Measurements from ENCODE around the gene CAPN3.
"Not testable (repeated sequence)": the region's sequence is repeated elsewhere in the genome, so short reads cannot be mapped to it uniquely, and the experiment has no call there.

CAPN3 gene

GRCh38 chr15:42336650-42337049 lies 22.7 kb upstream of the CAPN3 start:
- not testable (repeated sequence) for H3K79me1 ChIP-seq (ENCODE audit: low read length); H3K56ac ChIP-seq (ENCODE audit: low read length); H2BK5ac ChIP-seq (ENCODE audit: low read length); H3K18ac ChIP-seq (ENCODE audit: low read length); H2AK5ac ChIP-seq (ENCODE audit: low read length); H3K27ac ChIP-seq (ENCODE audit: low read depth, low read length); H2BK120ac ChIP-seq (ENCODE audit: low read depth, low read length); DNase-seq; H3K4ac ChIP-seq (ENCODE audit: low read depth, low read length); H3K4me3 ChIP-seq (ENCODE audit: low read length); H3K36me3 ChIP-seq (ENCODE audit: control insufficient read depth, insufficient read depth, low read length); H3K9ac ChIP-seq (ENCODE audit: low read length); H4K8ac ChIP-seq (ENCODE audit: low read depth, low read length); H3K23ac ChIP-seq (ENCODE audit: low read length); H4K5ac ChIP-seq (ENCODE audit: low read length); H2BK15ac ChIP-seq (replicated peaks; ENCODE audit: low read depth); H3K4me2 ChIP-seq (ENCODE audit: low read length); H3K4me1 ChIP-seq (ENCODE audit: control insufficient read depth, low read depth, low read length); H3K79me2 ChIP-seq (ENCODE audit: control insufficient read depth, insufficient read depth, low read length); H3K27me3 ChIP-seq (ENCODE audit: insufficient read depth, low read length, poor library complexity)
- no CpG with 5 or more reads among the region's 1 CpG for WGBS (ENCODE audit: extremely low coverage, insufficient coverage, low lambda C conversion rate)

DNA sequence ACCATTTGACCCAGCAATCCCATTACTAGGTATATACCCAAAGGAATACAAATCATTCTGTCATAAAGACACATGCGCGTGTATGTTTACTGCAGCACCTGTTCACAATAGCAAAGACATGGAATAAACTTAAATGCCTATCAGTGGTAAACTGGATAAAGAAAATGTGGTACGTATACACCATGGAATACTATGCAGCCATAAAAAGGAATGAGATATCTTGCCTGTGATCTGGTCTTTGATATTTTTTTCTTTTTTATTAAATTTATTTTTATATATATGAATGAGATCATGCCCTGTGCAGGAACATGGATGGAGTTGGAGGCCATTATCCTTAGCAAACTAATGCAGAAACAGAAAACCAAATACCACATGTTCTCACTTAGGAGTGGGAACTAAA lies 22.2 kb upstream of the CAPN3 start:
- H3K79me2 ChIP-seq (ENCODE audit: control insufficient read depth, insufficient read depth, low read length); H3K23ac ChIP-seq (ENCODE audit: low read length); H3K4me1 ChIP-seq (ENCODE audit: control insufficient read depth, low read depth, low read length); H3K4me2 ChIP-seq (ENCODE audit: low read length); H3K9ac ChIP-seq (ENCODE audit: low read length); H2AK5ac ChIP-seq (ENCODE audit: low read length); H3K4ac ChIP-seq (ENCODE audit: low read depth, low read length); H4K8ac ChIP-seq (ENCODE audit: low read depth, low read length); H3K27me3 ChIP-seq (ENCODE audit: insufficient read depth, low read length, poor library complexity); H2BK15ac ChIP-seq (replicated peaks; ENCODE audit: low read depth); DNase-seq; H2BK120ac ChIP-seq (ENCODE audit: low read depth, low read length); H4K5ac ChIP-seq (ENCODE audit: low read length); H3K4me3 ChIP-seq (ENCODE audit: low read length); H2BK5ac ChIP-seq (ENCODE audit: low read length); H3K27ac ChIP-seq (ENCODE audit: low read depth, low read length); H3K36me3 ChIP-seq (ENCODE audit: control insufficient read depth, insufficient read depth, low read length); H3K18ac ChIP-seq (ENCODE audit: low read length); H3K56ac ChIP-seq (ENCODE audit: low read length); H3K79me1 ChIP-seq (ENCODE audit: low read length): not testable (repeated sequence)
- no CpG with 5 or more reads among the region's 3 CpGs for WGBS (ENCODE audit: extremely low coverage, insufficient coverage, low lambda C conversion rate)

DNA sequence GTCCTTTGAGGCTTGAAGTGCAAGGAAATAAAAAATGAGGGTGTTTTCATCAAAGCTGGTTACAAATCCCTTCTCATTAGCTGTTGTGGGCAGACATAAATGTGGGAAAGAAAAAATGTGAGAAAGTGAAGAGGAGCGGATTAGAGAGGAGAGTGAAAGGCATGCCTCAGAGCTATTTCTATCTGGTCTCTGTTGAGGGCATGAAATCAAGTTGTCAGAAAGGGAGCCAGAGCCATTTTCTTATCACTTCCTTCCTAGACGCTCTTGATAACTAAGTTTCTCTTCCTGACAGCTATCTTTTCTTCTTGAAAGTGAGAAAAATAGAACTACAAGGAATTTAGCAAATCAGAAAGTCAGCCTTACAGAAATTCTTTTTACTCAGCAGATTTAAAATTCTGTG lies 20.8 kb upstream of the CAPN3 start:
- Histone ChIP-seq H3K4me2 (ENCODE audit: low read length) (no peak overlapping the region), H4K5ac (ENCODE audit: low read length) (no peak overlapping the region), H3K9ac (ENCODE audit: low read length) (no peak overlapping the region), H3K79me2 (ENCODE audit: control insufficient read depth, insufficient read depth, low read length) (no peaks in the 10 kb centered on the region), H2AK5ac (ENCODE audit: low read length) (no peak overlapping the region), H3K23ac (ENCODE audit: low read length) (no peak overlapping the region), H4K8ac (ENCODE audit: low read depth, low read length) (no peak overlapping the region), H3K4ac (ENCODE audit: low read depth, low read length) (no peak overlapping the region), H3K4me3 (ENCODE audit: low read length) (no peak overlapping the region), H3K56ac (ENCODE audit: low read length) (no peak overlapping the region), H2BK5ac (ENCODE audit: low read length) (no peak overlapping the region), H3K4me1 (ENCODE audit: control insufficient read depth, low read depth, low read length) (peaks cover 2% of the 10 kb centered on the region), H2BK120ac (ENCODE audit: low read depth, low read length) (no peak overlapping the region), H3K79me1 (ENCODE audit: low read length) (no peaks in the 10 kb centered on the region), H3K18ac (ENCODE audit: low read length) (no peak overlapping the region), H3K36me3 (ENCODE audit: control insufficient read depth, insufficient read depth, low read length) (no peaks in the 10 kb centered on the region), H3K27me3 (ENCODE audit: insufficient read depth, low read length, poor library complexity) (no peaks in the 10 kb centered on the region), H3K27ac (ENCODE audit: low read depth, low read length) (no peak overlapping the region), H2BK15ac (replicated peaks; ENCODE audit: low read depth) (no peak overlapping the region)
- WGBS (ENCODE audit: extremely low coverage, insufficient coverage, low lambda C conversion rate), result no CpG with 5 or more reads among the region's 2 CpGs
- DNase-seq, result peak; percentile 88

GRCh38 chr15:42343596-42344232 lies 15.6 kb upstream of the CAPN3 start:
- Histone ChIP-seq H4K8ac (ENCODE audit: low read depth, low read length) (no peak overlapping the region), H3K36me3 (ENCODE audit: control insufficient read depth, insufficient read depth, low read length) (no peaks in the 10 kb centered on the region), H3K79me1 (ENCODE audit: low read length) (no peaks in the 10 kb centered on the region), H3K4ac (ENCODE audit: low read depth, low read length) (no peak overlapping the region), H3K23ac (ENCODE audit: low read length) (no peak overlapping the region), H3K27ac (ENCODE audit: low read depth, low read length) (no peak overlapping the region), H3K9ac (ENCODE audit: low read length) (no peak overlapping the region), H2BK15ac (replicated peaks; ENCODE audit: low read depth) (no peak overlapping the region), H3K4me2 (ENCODE audit: low read length) (no peak overlapping the region), H2BK5ac (ENCODE audit: low read length) (no peak overlapping the region), H2AK5ac (ENCODE audit: low read length) (no peak overlapping the region), H3K79me2 (ENCODE audit: control insufficient read depth, insufficient read depth, low read length) (no peaks in the 10 kb centered on the region), H4K5ac (ENCODE audit: low read length) (no peak overlapping the region), H3K4me1 (ENCODE audit: control insufficient read depth, low read depth, low read length) (peaks cover 2% of the 10 kb centered on the region), H3K27me3 (ENCODE audit: insufficient read depth, low read length, poor library complexity) (no peaks in the 10 kb centered on the region), H3K56ac (ENCODE audit: low read length) (no peak overlapping the region), H2BK120ac (ENCODE audit: low read depth, low read length) (no peak overlapping the region), H3K18ac (ENCODE audit: low read length) (no peak overlapping the region), H3K4me3 (ENCODE audit: low read length) (no peak overlapping the region)
- WGBS (ENCODE audit: extremely low coverage, insufficient coverage, low lambda C conversion rate), result no CpG with 5 or more reads among the region's 6 CpGs
- DNase-seq, result no peak

DNA sequence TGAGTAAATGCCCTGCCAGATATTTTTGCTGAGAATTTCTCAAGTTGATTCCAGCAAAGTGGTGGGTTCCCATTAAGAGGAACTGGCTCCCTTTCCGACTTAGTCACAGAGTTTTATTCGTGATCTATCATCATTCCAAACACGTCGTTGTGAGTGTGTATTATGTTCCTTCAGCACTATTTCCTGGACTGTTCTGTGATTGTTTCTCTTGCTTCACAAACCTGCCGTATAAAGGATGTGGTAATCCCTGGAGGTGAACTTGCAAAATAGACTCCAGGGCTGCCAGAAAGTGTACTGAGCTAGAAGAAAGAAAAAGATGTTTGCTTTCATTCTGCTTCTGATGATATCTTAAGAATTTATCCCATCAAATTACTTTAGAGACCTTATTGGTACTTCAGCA lies 14.5 kb upstream of the CAPN3 start:
- no peak overlapping the region for H3K4me2 ChIP-seq (ENCODE audit: low read length)
- WGBS (ENCODE audit: extremely low coverage, insufficient coverage, low lambda C conversion rate), result no CpG with 5 or more reads among the region's 5 CpGs
- H3K36me3 ChIP-seq (ENCODE audit: control insufficient read depth, insufficient read depth, low read length), result no peaks in the 10 kb centered on the region
- no peak overlapping the region for H3K4me3 ChIP-seq (ENCODE audit: low read length)
- H3K23ac ChIP-seq (ENCODE audit: low read length), result no peak overlapping the region
- no peak overlapping the region for H2BK120ac ChIP-seq (ENCODE audit: low read depth, low read length)
- H2BK5ac ChIP-seq (ENCODE audit: low read length), result no peak overlapping the region
- H3K4me1 ChIP-seq (ENCODE audit: control insufficient read depth, low read depth, low read length), result no peaks in the 10 kb centered on the region
- H3K18ac ChIP-seq (ENCODE audit: low read length), result no peak overlapping the region
- DNase-seq, result no peak
- H3K9ac ChIP-seq (ENCODE audit: low read length), result no peak overlapping the region
- H4K8ac ChIP-seq (ENCODE audit: low read depth, low read length), result no peak overlapping the region
- no peaks in the 10 kb centered on the region for H3K27me3 ChIP-seq (ENCODE audit: insufficient read depth, low read length, poor library complexity)
- no peak overlapping the region for H3K4ac ChIP-seq (ENCODE audit: low read depth, low read length)
- H2BK15ac ChIP-seq (replicated peaks; ENCODE audit: low read depth), result no peak overlapping the region
- H3K27ac ChIP-seq (ENCODE audit: low read depth, low read length), result no peak overlapping the region
- H3K56ac ChIP-seq (ENCODE audit: low read length), result no peak overlapping the region
- H2AK5ac ChIP-seq (ENCODE audit: low read length), result no peak overlapping the region
- no peaks in the 10 kb centered on the region for H3K79me1 ChIP-seq (ENCODE audit: low read length)
- H3K79me2 ChIP-seq (ENCODE audit: control insufficient read depth, insufficient read depth, low read length), result no peaks in the 10 kb centered on the region
- no peak overlapping the region for H4K5ac ChIP-seq (ENCODE audit: low read length)

- H3K36me3 ChIP-seq (ENCODE audit: control insufficient read depth, insufficient read depth, low read length), result no peaks in the 10 kb centered on the region
- H3K4ac ChIP-seq (ENCODE audit: low read depth, low read length), result no peak overlapping the region
- DNase-seq, result no peak
- no peak overlapping the region for H2BK5ac ChIP-seq (ENCODE audit: low read length)
- no peaks in the 10 kb centered on the region for H3K79me1 ChIP-seq (ENCODE audit: low read length)
- H3K4me1 ChIP-seq (ENCODE audit: control insufficient read depth, low read depth, low read length), result no peaks in the 10 kb centered on the region
- no peak overlapping the region for H4K8ac ChIP-seq (ENCODE audit: low read depth, low read length)
- no peak overlapping the region for H3K27ac ChIP-seq (ENCODE audit: low read depth, low read length)
- no peaks in the 10 kb centered on the region for H3K27me3 ChIP-seq (ENCODE audit: insufficient read depth, low read length, poor library complexity)
- H3K4me2 ChIP-seq (ENCODE audit: low read length), result no peak overlapping the region
- no peak overlapping the region for H2AK5ac ChIP-seq (ENCODE audit: low read length)
- no peak overlapping the region for H3K56ac ChIP-seq (ENCODE audit: low read length)
- no peak overlapping the region for H3K4me3 ChIP-seq (ENCODE audit: low read length)
- H3K9ac ChIP-seq (ENCODE audit: low read length), result no peak overlapping the region
- H3K79me2 ChIP-seq (ENCODE audit: control insufficient read depth, insufficient read depth, low read length), result no peaks in the 10 kb centered on the region
- no peak overlapping the region for H3K18ac ChIP-seq (ENCODE audit: low read length)
- no peak overlapping the region for H4K5ac ChIP-seq (ENCODE audit: low read length)
- no peak overlapping the region for H3K23ac ChIP-seq (ENCODE audit: low read length)
- no peak overlapping the region for H2BK15ac ChIP-seq (replicated peaks; ENCODE audit: low read depth)
- no CpG with 5 or more reads among the region's 3 CpGs for WGBS (ENCODE audit: extremely low coverage, insufficient coverage, low lambda C conversion rate)
- H2BK120ac ChIP-seq (ENCODE audit: low read depth, low read length), result no peak overlapping the region
Measured at GRCh38 chr15:42345504-42345903, 13.8 kb upstream of the CAPN3 start.
